CD8-positive, alpha-beta memory T cell (primary cell): Measurements from ENCODE around the gene P2RX6. TPM values are rescaled to one million over a fixed set of nuclear protein-coding genes. Genes with fewer than 3 reads are reported as not detected.

Source experiments
- CTCF ChIA-PET: fragments of 350-600 bp; sonication (Branson Sonifier 250); formaldehyde crosslinking; loops from one replicate; lab custom pipeline; 2021; ENCODE audit warnings: antibody characterized with exemption; lab: Charles Lee
- POLR2A ChIA-PET: fragments of 350-600 bp; sonication (Branson Sonifier 250); formaldehyde crosslinking; loops from one replicate; lab custom pipeline; 2021; ENCODE audit warnings: antibody characterized with exemption; lab: Charles Lee
- DNase-seq, 5 donors: peaks; one replicate each; pipeline versions ENCODE4 v3.0.0 to v3.0.0-alpha.2; 2020 to 2022; ENCODE audit warnings: mixed read lengths in 1 of 5
- H3K27ac ChIP-seq: one replicate; pipeline ENCODE4 v1.7.0; 2013; ENCODE audit warnings: low read depth, mild to moderate bottlenecking, low read length, moderate library complexity
- H3K27me3 ChIP-seq: 2 replicates; pipeline ENCODE4 v1.7.0; 2013; ENCODE audit warnings: low read length, mild to moderate bottlenecking; ENCODE audit not compliant: insufficient read depth, poor library complexity, severe bottlenecking
- H3K36me3 ChIP-seq: 2 replicates; pipeline ENCODE4 v1.7.0; 2013; ENCODE audit warnings: mild to moderate bottlenecking, low read length, moderate library complexity; ENCODE audit not compliant: insufficient read depth
- H3K4me1 ChIP-seq: 2 replicates; pipeline ENCODE4 v1.7.0; 2013; ENCODE audit warnings: mild to moderate bottlenecking, low read length, moderate library complexity; ENCODE audit not compliant: insufficient read depth
- H3K4me3 ChIP-seq: 2 replicates; pipeline ENCODE4 v1.7.0; 2013; ENCODE audit warnings: mild to moderate bottlenecking, low read length
- H3K9me3 ChIP-seq: 2 replicates; pipeline ENCODE4 v1.7.0; 2013; ENCODE audit warnings: mild to moderate bottlenecking, low read length
- H3K27ac Mint-ChIP-seq, 8 donors: one replicate each; pipeline ENCODE4 v1.8.0; 2020 to 2021; ENCODE audit warnings: mixed read lengths in 8 of 8, mild to moderate bottlenecking in 6 of 8, inconsistent platforms in 3 of 8, moderate library complexity in 3 of 8
- H3K27me3 Mint-ChIP-seq, 2 donors: one replicate each; pipeline ENCODE4 v1.8.0; 2020 to 2021; ENCODE audit warnings: mixed read lengths in 2 of 2, mild to moderate bottlenecking in 1 of 2, moderate library complexity in 1 of 2
- H3K36me3 Mint-ChIP-seq, 3 donors: one replicate each; pipeline ENCODE4 v1.8.0; 2020 to 2021; ENCODE audit warnings: mixed read lengths in 3 of 3, inconsistent platforms in 1 of 3, mild to moderate bottlenecking in 1 of 3
- H3K4me1 Mint-ChIP-seq, 3 donors: one replicate each; pipeline ENCODE4 v1.8.0; 2020 to 2021; ENCODE audit warnings: mixed read lengths in 3 of 3, inconsistent platforms in 1 of 3, mild to moderate bottlenecking in 1 of 3
- H3K4me3 Mint-ChIP-seq, 7 donors: one replicate each; pipeline ENCODE4 v1.8.0; 2020 to 2021; ENCODE audit warnings: mixed read lengths in 7 of 7, mild to moderate bottlenecking in 6 of 7, moderate library complexity in 4 of 7, inconsistent platforms in 2 of 7
- H3K9me3 Mint-ChIP-seq, 5 donors: one replicate each; pipeline ENCODE4 v1.8.0; 2020 to 2022; ENCODE audit warnings: mixed read lengths in 5 of 5, mild to moderate bottlenecking in 3 of 5, moderate library complexity in 2 of 5, inconsistent platforms in 1 of 5
- polyA plus RNA-seq: library from polyadenylated mRNA; unstranded; fragments of 300-500 nt; fragmentation: Illumina TruSeq; gene quantifications from one replicate; pipeline ENCODE4 v1.2.3, GENCODE V29; 2021
- total RNA-seq, 2 experiments: library from RNA; stranded (reverse); gene quantifications; one replicate each; pipeline ENCODE4 v1.2.3, GENCODE V29; 2021

P2RX6 gene
- total and polyA plus RNA-seq, 3 experiments from 2014 or later: 0.24 to 0.35 (median 0.33) TPM

GRCh38 chr22:20994902-20995241, 20.1 kb upstream of the P2RX6 start:
- H3K36me3 ChIP-seq: peaks cover 13% of the 10 kb centered on the region
- no peak overlapping the region for H3K4me3 Mint-ChIP-seq
- no peaks in the 10 kb centered on the region for H3K27me3 ChIP-seq
- H3K4me3 ChIP-seq: no peak overlapping the region
- POLR2A ChIA-PET: no interaction called here
- H3K4me1 ChIP-seq: peaks cover 4% of the 10 kb centered on the region
- CTCF ChIA-PET: no interaction called here
- H3K9me3 ChIP-seq: no peaks in the 10 kb centered on the region
- H3K36me3 Mint-ChIP-seq: peaks cover 0 to 78% (median 0%) of the 10 kb centered on the region in 3 donors
- H3K27ac ChIP-seq: no peak overlapping the region
- no peaks in the 10 kb centered on the region for H3K27me3 Mint-ChIP-seq
- no peaks in the 10 kb centered on the region for H3K9me3 Mint-ChIP-seq
- no peak for DNase-seq
- peak overlapping the region in 1 of 8 donors; percentile 63 for H3K27ac Mint-ChIP-seq
- peaks cover 0 to 15% (median 2%) of the 10 kb centered on the region in 3 donors for H3K4me1 Mint-ChIP-seq

GRCh38 chr22:20995329-20996030, 19.5 kb upstream of the P2RX6 start:
- Mint-ChIP-seq H3K4me3 (no peak overlapping the region), H3K27me3 (no peaks in the 10 kb centered on the region), H3K36me3 (peaks cover 0 to 81% (median 0%) of the 10 kb centered on the region in 3 donors), H3K27ac (peak overlapping the region in 2 of 8 donors; percentile 22 to 76), H3K9me3 (no peaks in the 10 kb centered on the region), H3K4me1 (peaks cover 0 to 21% (median 4%) of the 10 kb centered on the region in 3 donors)
- Histone ChIP-seq H3K27ac (no peak overlapping the region), H3K9me3 (no peaks in the 10 kb centered on the region), H3K27me3 (no peaks in the 10 kb centered on the region), H3K36me3 (peaks cover 19% of the 10 kb centered on the region), H3K4me1 (peaks cover 10% of the 10 kb centered on the region), H3K4me3 (no peak overlapping the region)
- ChIA-PET POLR2A (no interaction called here), CTCF (no interaction called here)
- DNase-seq: no peak

- no peaks in the 10 kb centered on the region for H3K9me3 Mint-ChIP-seq
- ChIA-PET POLR2A (no interaction called here), CTCF (no interaction called here)
- peak overlapping the region in 1 of 8 donors; percentile 30 for H3K27ac Mint-ChIP-seq
- no peaks in the 10 kb centered on the region for H3K27me3 Mint-ChIP-seq
- H3K4me1 Mint-ChIP-seq: peaks cover 2 to 26% (median 8%) of the 10 kb centered on the region in 3 donors
- H3K4me1 ChIP-seq: peaks cover 15% of the 10 kb centered on the region
- H3K36me3 ChIP-seq: peaks cover 22% of the 10 kb centered on the region
- no peak for DNase-seq
- no peaks in the 10 kb centered on the region for H3K9me3 ChIP-seq
- H3K27me3 ChIP-seq: no peaks in the 10 kb centered on the region
- H3K27ac ChIP-seq: no peak overlapping the region
- H3K4me3 Mint-ChIP-seq: no peak overlapping the region
- peaks cover 0 to 81% (median 0%) of the 10 kb centered on the region in 3 donors for H3K36me3 Mint-ChIP-seq
- H3K4me3 ChIP-seq: no peak overlapping the region
These were observed 18.9 kb upstream of the P2RX6 start for GRCh38 chr22:20996031-20996410.

GRCh38 chr22:20996598-20997535, 18.1 kb upstream of the P2RX6 start:
- POLR2A ChIA-PET: no interaction called here
- Mint-ChIP-seq H3K4me3 (peak overlapping the region in 1 of 7 donors; percentile 51), H3K36me3 (peaks cover 0 to 83% (median 0%) of the 10 kb centered on the region in 3 donors), H3K27me3 (peaks cover 0 to 3% of the 10 kb centered on the region in 2 donors), H3K27ac (peak overlapping the region in 3 of 8 donors; percentile 36 to 76 (median 70)), H3K4me1 (peaks cover 9 to 34% (median 14%) of the 10 kb centered on the region in 3 donors), H3K9me3 (no peaks in the 10 kb centered on the region)
- CTCF ChIA-PET: interaction anchor here (0.9 kb wide), 1 partner anchor 15 kb away, joined by 3 read pairs; the partner anchor contains the start of gene LZTR1
- Histone ChIP-seq H3K4me1 (peaks cover 18% of the 10 kb centered on the region), H3K4me3 (no peak overlapping the region), H3K36me3 (peaks cover 22% of the 10 kb centered on the region), H3K9me3 (no peaks in the 10 kb centered on the region), H3K27me3 (no peaks in the 10 kb centered on the region), H3K27ac (no peak overlapping the region)
- no peak for DNase-seq

GRCh38 chr22:20997536-20998257, 17.3 kb upstream of the P2RX6 start:
- Mint-ChIP-seq H3K27me3 (peaks cover 0 to 3% of the 10 kb centered on the region in 2 donors), H3K27ac (peak overlapping the region in 3 of 8 donors; percentile 36 to 76 (median 70))
- H3K27ac ChIP-seq: no peak overlapping the region

GRCh38 chr22:20998411-20999336, 16.3 kb upstream of the P2RX6 start:
- no peak overlapping the region for H3K27ac ChIP-seq

More at GRCh38 chr22:20997536-20998257, 17.3 kb upstream of the P2RX6 start:
- Histone ChIP-seq H3K4me1 (peaks cover 18% of the 10 kb centered on the region), H3K9me3 (no peaks in the 10 kb centered on the region), H3K36me3 (peaks cover 22% of the 10 kb centered on the region), H3K4me3 (no peak overlapping the region), H3K27me3 (no peaks in the 10 kb centered on the region)
- POLR2A ChIA-PET: interaction anchor here (1.9 kb wide), 1 partner anchor 16 kb away, joined by 7 read pairs; the partner anchor contains the start of gene LZTR1
- peaks cover 11 to 42% (median 18%) of the 10 kb centered on the region in 3 donors for H3K4me1 Mint-ChIP-seq
- CTCF ChIA-PET: no interaction called here
- no peaks in the 10 kb centered on the region for H3K9me3 Mint-ChIP-seq
- no peak for DNase-seq
- peaks cover 0 to 81% (median 0%) of the 10 kb centered on the region in 3 donors for H3K36me3 Mint-ChIP-seq
- H3K4me3 Mint-ChIP-seq: peak overlapping the region in 1 of 7 donors; percentile 51

More at GRCh38 chr22:20998411-20999336, 16.3 kb upstream of the P2RX6 start:
- ChIA-PET POLR2A (interaction anchor here (1.9 kb wide), 1 partner anchor 17 kb away, joined by 7 read pairs; the partner anchor contains the start of gene LZTR1), CTCF (no interaction called here)
- Histone ChIP-seq H3K4me3 (no peak overlapping the region), H3K36me3 (peaks cover 22% of the 10 kb centered on the region), H3K4me1 (peaks cover 28% of the 10 kb centered on the region), H3K9me3 (no peaks in the 10 kb centered on the region), H3K27me3 (no peaks in the 10 kb centered on the region)
- H3K27me3 Mint-ChIP-seq: peaks cover 0 to 3% of the 10 kb centered on the region in 2 donors
- no peaks in the 10 kb centered on the region for H3K9me3 Mint-ChIP-seq
- DNase-seq: no peak
- peaks cover 21 to 52% (median 23%) of the 10 kb centered on the region in 3 donors for H3K4me1 Mint-ChIP-seq
- peak overlapping the region in 5 of 8 donors; percentile 43 to 82 (median 65) for H3K27ac Mint-ChIP-seq
- H3K36me3 Mint-ChIP-seq: peaks cover 0 to 74% (median 0%) of the 10 kb centered on the region in 3 donors
- H3K4me3 Mint-ChIP-seq: no peak overlapping the region
